ENCODE measurements around the gene CEP104. TPM values are rescaled to one million over a fixed set of nuclear protein-coding genes. Genes with fewer than 3 reads are reported as not detected.

Gene CEP104
- total and polyA plus RNA-seq, 2 donors (not counting 1 experiment from before 2014, with no cell fraction given): 27.7 to 71.8 TPM

DNA sequence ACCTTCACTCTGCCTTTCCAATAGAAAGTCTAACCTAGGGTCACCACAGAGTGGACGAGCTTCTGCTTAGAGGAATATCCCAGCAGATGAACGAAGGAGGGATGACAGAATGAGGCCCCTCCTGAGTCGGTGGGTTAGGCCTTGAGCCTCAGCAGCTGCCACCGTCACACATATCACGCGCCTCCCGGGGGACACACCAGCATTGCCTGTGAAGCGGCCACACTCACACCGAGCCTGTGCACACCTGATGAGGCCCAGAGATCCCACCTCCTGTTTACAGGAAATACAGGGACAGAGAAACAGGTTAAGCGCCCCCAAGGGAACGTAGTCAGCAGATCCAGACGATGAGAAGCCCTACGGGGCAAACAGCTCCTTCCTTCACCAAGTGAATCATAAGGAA, 35.6 kb downstream of the CEP104 start:
- ChIA-PET CTCF (no interaction called here), POLR2A (no interaction called here)
- H3K36me3 ChIP-seq (replicated peaks in 1 of 2; ENCODE audit: control extremely low read depth in 1 of 2, control insufficient read depth in 1 of 2, extremely low read depth in 1 of 2, insufficient read depth in 2 of 2, low read length in 1 of 2): peaks cover 2 to 48% of the 10 kb centered on the region in 2 experiments
- no peaks in the 10 kb centered on the region for H3K4me1 Mint-ChIP-seq
- 99% methylated on average over 8 of the region's 13 CpGs for WGBS (ENCODE audit: insufficient coverage)
- H3K9me3 Mint-ChIP-seq (ENCODE audit: insufficient read depth): no peaks in the 10 kb centered on the region
- no peak overlapping the region for H3K27ac ChIP-seq (ENCODE audit: low read length in 2 of 2)
- TF ChIP-seq EZH2 (IDR thresholded peaks at IDR 0.05; ENCODE audit: borderline replicate concordance, insufficient read depth, low read depth, low read length, poor library complexity, severe bottlenecking): no peak
- TF ChIP-seq, protein P1, sequence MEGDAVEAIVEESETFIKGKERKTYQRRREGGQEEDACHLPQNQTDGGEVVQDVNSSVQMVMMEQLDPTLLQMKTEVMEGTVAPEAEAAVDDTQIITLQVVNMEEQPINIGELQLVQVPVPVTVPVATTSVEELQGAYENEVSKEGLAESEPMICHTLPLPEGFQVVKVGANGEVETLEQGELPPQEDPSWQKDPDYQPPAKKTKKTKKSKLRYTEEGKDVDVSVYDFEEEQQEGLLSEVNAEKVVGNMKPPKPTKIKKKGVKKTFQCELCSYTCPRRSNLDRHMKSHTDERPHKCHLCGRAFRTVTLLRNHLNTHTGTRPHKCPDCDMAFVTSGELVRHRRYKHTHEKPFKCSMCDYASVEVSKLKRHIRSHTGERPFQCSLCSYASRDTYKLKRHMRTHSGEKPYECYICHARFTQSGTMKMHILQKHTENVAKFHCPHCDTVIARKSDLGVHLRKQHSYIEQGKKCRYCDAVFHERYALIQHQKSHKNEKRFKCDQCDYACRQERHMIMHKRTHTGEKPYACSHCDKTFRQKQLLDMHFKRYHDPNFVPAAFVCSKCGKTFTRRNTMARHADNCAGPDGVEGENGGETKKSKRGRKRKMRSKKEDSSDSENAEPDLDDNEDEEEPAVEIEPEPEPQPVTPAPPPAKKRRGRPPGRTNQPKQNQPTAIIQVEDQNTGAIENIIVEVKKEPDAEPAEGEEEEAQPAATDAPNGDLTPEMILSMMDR (IDR thresholded peaks at IDR 0.05): no peak
- H3K4me3 ChIP-seq (ENCODE audit: control extremely low read depth in 1 of 5, extremely low read depth in 1 of 5, insufficient read depth in 1 of 5, low read depth in 2 of 5, low read length in 4 of 5): no peak overlapping the region
- H3K4me1 ChIP-seq (ENCODE audit: control insufficient read depth in 2 of 2, insufficient read depth in 2 of 2, low read length in 2 of 2): no peaks in the 10 kb centered on the region
- no peak overlapping the region for H3K27ac Mint-ChIP-seq
- ATAC-seq (ENCODE audit: low read depth) (no peak), DNase-seq (no peak)
- no peaks in the 10 kb centered on the region for H3K27me3 Mint-ChIP-seq
- no peak overlapping the region for H2AFZ ChIP-seq (ENCODE audit: insufficient read depth, low read depth, low read length, poor library complexity, severe bottlenecking)
- H3K9ac ChIP-seq (ENCODE audit: low read length): no peak overlapping the region
- H3K9me3 ChIP-seq (ENCODE audit: control extremely low read depth in 1 of 3, control insufficient read depth in 2 of 3, insufficient read depth in 1 of 3, low read length in 2 of 3): no peaks in the 10 kb centered on the region
- H3K27me3 ChIP-seq (replicated peaks in 1 of 4; ENCODE audit: control extremely low read depth in 1 of 4, control insufficient read depth in 3 of 4, insufficient read depth in 4 of 4, low read length in 3 of 4): no peaks in the 10 kb centered on the region
- intact Hi-C loops (cut with micrococcal nuclease): no loop called here
- no peaks in the 10 kb centered on the region for H3K79me2 ChIP-seq (ENCODE audit: control insufficient read depth, insufficient read depth, low read length)
- H3K4me3 Mint-ChIP-seq: no peak overlapping the region
- no peaks in the 10 kb centered on the region for H4K20me1 ChIP-seq (ENCODE audit: control insufficient read depth, insufficient read depth, low read length, poor library complexity, severe bottlenecking)
- H3K4me2 ChIP-seq (replicated peaks; ENCODE audit: low read depth, low read length, poor library complexity, severe bottlenecking): no peak overlapping the region

GRCh38 chr1:3821004-3821403, 36.0 kb downstream of the CEP104 start:
- Mint-ChIP-seq H3K4me1 (no peaks in the 10 kb centered on the region), H3K4me3 (no peak overlapping the region), H3K27me3 (no peaks in the 10 kb centered on the region), H3K27ac (no peak overlapping the region), H3K9me3 (ENCODE audit: insufficient read depth) (no peaks in the 10 kb centered on the region)
- Histone ChIP-seq H3K9me3 (ENCODE audit: control extremely low read depth in 1 of 3, control insufficient read depth in 2 of 3, insufficient read depth in 1 of 3, low read length in 2 of 3) (no peaks in the 10 kb centered on the region), H3K36me3 (replicated peaks in 1 of 2; ENCODE audit: control extremely low read depth in 1 of 2, control insufficient read depth in 1 of 2, extremely low read depth in 1 of 2, insufficient read depth in 2 of 2, low read length in 1 of 2) (peaks cover 2 to 44% of the 10 kb centered on the region in 2 experiments), H3K9ac (ENCODE audit: low read length) (no peak overlapping the region), H3K27ac (ENCODE audit: low read length in 2 of 2) (no peak overlapping the region), H3K79me2 (ENCODE audit: control insufficient read depth, insufficient read depth, low read length) (no peaks in the 10 kb centered on the region), H3K4me3 (ENCODE audit: control extremely low read depth in 1 of 5, extremely low read depth in 1 of 5, insufficient read depth in 1 of 5, low read depth in 2 of 5, low read length in 4 of 5) (no peak overlapping the region), H4K20me1 (ENCODE audit: control insufficient read depth, insufficient read depth, low read length, poor library complexity, severe bottlenecking) (no peaks in the 10 kb centered on the region), H3K4me1 (ENCODE audit: control insufficient read depth in 2 of 2, insufficient read depth in 2 of 2, low read length in 2 of 2) (no peaks in the 10 kb centered on the region), H2AFZ (ENCODE audit: insufficient read depth, low read depth, low read length, poor library complexity, severe bottlenecking) (no peak overlapping the region), H3K27me3 (replicated peaks in 1 of 4; ENCODE audit: control extremely low read depth in 1 of 4, control insufficient read depth in 3 of 4, insufficient read depth in 4 of 4, low read length in 3 of 4) (no peaks in the 10 kb centered on the region), H3K4me2 (replicated peaks; ENCODE audit: low read depth, low read length, poor library complexity, severe bottlenecking) (no peak overlapping the region)
- TF ChIP-seq, protein P1 (IDR thresholded peaks at IDR 0.05): no peak
- TF ChIP-seq EZH2 (IDR thresholded peaks at IDR 0.05; ENCODE audit: borderline replicate concordance, insufficient read depth, low read depth, low read length, poor library complexity, severe bottlenecking): no peak
- 89% methylated on average over 6 of the region's 6 CpGs for WGBS (ENCODE audit: insufficient coverage)
- POLR2A ChIA-PET: no interaction called here
- CTCF ChIA-PET: no interaction called here
- intact Hi-C loops (cut with micrococcal nuclease): no loop called here
- DNase-seq: no peak
- no peak for ATAC-seq (ENCODE audit: low read depth)
